Transverse colon (tissue), 3 donors: ENCODE results near the gene UQCC2.

Source experiments
- CTCF ChIP-seq, 5 experiments: fragments of 200-600 bp in 3 of 5; fragments of 450-650 bp in 2 of 5; sonication (generic) in 3 of 5; IDR thresholded peaks; 1 replicate in 2 of 5; 2 replicates in 3 of 5; pipeline ENCODE4 v1.5.1; 2016 to 2017; ENCODE audit warnings: antibody characterized with exemption in 5 of 5, inconsistent platforms in 3 of 5, mild to moderate bottlenecking in 2 of 5, moderate library complexity in 1 of 5
- EP300 ChIP-seq: sonication (generic); formaldehyde crosslinking; IDR thresholded peaks from one replicate; pipeline ENCODE4 v1.6.1; 2017; ENCODE audit warnings: antibody characterized with exemption, low read depth
- POLR2A ChIP-seq: fragments of 450-650 bp; IDR thresholded peaks from one replicate; pipeline ENCODE4 v1.6.1; 2016; ENCODE audit warnings: antibody characterized with exemption, mild to moderate bottlenecking, moderate library complexity

- TF ChIP-seq POLR2A (no peak), CTCF (IDR thresholded peaks at IDR 0.05) (no peak), EP300 (no peak)
These were observed 19.3 kb downstream of the UQCC2 start for GRCh38 chr6:33692078-33692759.
